Islet precursor cell (in vitro differentiated cells): ENCODE measurements around the gene SCFD2.
A peak's percentile ranks its signal among the peaks of the same experiment; 100 is the strongest.

Experiments
- DNase-seq: peaks from one replicate; pipeline ENCODE4 v3.0.0-alpha.2; 2018

SCFD2 gene

DNA sequence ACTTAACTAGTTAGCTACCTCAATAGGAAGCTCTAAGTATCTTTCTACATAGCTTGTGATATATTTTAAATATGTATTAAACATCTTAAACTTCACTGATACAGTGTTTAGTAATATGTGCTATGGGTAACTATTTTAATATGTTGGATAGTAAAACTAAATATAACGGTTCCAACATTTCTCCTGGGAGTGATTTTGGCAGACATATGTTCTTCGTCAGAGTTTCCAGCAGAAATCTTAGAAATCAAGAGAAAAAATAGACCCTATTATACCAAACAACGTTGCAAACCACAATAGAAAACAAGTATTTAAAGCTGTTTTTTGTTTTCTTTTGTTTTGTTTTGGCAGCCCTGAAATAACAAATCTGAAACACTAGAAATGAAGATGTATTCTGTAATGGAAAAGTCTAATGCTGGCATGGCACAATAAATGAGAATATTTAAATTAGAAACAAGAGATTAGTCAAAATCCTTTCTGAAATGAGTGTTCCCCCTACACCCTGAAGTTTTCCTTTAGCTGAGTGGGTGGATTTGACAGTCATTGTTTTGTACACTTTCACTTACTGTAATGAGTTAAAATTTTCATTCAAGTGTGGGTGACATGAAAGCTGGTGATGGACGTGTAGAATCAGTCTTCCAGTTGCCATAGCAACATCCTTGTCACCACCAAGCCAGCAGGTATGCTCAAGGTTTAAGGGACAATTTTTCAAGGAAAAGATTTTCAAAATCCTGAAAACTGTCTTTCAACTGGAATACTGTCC is 233.5 kb downstream of the SCFD2 start:
- no peak for DNase-seq

DNA sequence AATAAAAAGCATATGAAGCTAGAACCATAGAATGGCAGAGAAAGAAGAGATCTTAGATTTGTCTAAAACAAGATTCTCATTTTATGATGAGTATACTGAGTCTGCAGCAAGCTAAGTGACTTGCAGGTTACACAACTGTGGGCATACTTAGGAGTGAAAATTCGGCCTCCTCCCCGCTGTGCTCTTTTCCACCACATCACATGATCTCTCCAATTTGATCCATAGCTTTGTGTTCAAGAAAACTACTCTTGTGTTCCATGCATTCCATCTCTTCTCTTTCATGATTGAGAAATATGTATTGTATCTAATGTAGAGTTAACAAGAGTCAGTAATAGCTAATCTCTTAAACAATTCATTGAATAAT is 234.3 kb downstream of the SCFD2 start:
- no peak for DNase-seq

DNA sequence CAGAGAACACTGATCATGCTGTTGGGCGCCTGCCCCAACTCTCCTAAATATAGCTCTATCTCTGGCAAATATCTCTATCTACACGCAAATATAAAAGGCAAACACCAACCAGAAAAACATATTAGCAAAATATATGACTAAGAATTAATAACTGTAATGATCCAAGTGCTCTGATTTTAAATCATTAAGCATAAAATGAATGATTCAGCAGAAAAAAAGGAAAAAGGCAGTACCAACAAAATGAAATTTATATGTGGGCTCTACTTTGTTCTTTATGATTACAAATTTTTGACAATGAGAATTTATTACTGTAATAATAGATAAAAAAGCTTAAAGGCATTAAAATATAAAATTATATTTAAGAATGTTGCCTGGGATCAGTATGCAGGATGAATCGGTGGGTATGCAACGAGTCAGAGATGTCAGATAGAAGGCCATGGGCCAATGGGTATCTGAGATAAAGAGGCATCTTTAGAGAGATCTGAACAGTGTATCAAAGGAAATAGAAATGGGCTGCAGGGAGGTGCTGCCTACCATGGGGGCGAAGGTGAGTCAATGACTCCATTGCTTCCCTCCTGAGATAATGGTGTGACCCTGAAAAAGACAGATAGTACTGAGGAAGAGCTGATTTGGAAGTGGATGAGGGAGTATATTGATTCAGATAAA is 234.8 kb downstream of the SCFD2 start:
- no peak for DNase-seq

DNA sequence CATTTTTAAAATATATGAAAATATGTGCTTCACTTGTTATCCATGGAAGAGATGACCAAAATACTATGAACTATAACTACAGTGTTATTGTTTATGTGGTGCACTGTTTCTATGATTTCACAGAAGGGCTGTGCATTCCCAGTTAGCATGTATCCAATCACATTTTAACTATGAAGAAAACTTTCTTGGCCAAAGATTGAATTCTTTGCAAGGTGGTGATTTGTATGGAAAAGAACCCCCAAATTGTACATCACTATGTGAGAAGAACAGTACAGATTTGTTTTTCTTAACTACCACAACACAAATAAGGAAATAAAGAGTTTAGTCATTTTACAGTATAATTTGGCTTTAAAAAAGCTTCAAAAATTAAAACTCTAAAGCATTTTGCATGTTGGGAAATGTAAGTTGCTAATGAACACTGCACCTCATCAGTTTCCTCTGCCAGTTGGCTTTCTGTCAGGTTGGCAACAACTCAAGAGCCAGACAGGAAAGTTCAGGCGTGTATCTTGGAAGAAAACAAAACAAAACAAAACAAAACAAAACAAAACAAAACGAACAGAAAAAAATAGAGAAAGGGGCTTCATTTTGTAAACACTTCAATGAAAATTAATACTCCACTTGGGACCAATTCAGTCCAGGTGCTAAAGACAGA is 237.0 kb downstream of the SCFD2 start:
- DNase-seq: no peak

DNA sequence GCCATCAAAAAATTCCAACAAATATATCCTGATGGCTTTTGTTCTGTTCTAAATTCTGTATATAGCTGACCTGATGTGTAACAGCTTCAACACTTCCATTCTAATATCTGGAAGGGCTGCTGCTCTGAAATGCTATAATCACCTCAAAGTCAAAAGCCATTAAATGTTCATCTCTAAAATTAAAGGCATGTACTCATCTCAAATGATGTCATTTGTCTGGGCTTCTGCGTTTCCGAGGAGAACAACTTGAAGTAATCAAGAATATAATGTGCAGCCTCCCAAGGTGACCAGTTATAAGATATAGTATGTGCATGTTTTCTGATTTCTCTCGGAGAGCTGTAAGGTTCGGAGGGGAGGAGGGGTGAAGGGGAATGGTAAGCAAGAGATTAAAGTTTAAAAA is 237.6 kb downstream of the SCFD2 start:
- DNase-seq: no peak

DNA sequence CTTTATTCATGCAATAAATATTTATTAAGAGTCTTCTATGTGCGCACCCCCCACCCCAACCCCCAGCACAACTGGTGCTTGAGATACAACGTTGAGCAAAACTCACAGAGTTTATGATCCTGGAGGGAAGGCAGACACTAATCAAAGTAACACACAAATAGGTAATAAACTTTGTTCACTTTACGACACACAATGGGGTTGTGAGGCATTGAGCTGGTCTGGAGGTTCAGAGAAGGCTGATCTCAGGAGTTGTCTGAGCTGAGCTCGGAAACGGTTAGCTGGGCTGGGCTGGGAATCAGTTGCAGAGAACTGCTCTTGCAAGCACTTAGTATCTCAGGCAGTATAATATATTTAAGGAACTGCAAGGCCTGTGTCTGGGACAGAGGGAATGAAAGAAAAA is 238.5 kb downstream of the SCFD2 start:
- DNase-seq: no peak

DNA sequence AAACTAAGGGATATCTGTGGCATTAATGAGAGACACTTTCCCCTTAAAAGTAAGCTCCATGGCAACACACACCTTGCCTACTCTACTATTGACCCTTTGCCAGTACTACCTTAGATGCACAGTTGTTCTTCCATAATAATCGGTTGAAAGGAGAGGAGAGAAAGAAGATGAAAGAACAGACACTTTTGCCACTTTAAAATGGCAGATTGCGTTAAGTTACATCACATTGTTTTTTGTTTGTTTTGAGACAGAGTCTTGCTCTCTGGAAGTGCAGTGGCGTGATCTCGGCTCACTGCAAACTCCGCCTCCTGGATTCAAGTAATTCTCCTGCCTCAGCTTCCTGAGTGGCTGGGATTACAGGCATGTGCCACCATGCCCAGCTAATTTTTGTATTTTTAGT is 239.8 kb downstream of the SCFD2 start:
- DNase-seq: no peak

DNA sequence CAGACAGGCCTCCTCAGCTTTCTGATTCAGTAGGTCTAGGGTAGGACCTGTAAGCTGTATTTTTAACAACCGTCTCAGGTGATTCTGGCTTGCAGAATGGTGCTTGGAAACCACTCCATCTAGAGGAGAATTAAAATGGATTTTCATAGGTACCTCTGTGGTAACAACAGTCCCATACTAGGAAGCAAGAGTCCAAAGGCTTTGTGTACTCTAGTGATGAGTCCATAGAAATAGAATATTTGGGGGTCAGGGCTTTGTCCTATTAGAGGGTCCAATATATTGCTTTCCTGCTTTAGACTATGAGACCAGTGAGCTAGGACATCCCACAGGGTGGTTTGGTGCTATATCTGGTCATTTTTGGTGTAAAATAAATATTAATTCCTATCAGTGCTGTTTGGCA is 242.0 kb downstream of the SCFD2 start:
- no peak for DNase-seq

DNA sequence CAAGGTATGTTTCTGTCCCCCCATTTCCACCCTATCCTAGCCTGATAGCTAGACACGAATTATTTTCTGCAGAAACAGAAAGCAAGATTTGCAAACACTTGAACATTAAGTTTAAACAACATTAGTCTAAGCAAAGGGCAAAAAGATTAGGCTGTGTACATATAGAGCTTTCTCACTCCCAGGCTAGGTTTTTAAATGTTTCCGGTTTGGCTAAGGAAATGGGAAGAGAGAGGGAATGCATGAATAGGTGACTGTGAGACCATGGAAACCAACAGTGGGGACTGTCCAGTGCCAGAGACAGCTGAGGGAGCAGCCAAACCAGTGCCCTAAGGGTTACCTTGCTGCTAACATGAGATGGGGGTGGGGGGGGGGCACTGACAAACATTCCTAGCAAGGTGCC is 242.7 kb downstream of the SCFD2 start:
- no peak for DNase-seq

DNA sequence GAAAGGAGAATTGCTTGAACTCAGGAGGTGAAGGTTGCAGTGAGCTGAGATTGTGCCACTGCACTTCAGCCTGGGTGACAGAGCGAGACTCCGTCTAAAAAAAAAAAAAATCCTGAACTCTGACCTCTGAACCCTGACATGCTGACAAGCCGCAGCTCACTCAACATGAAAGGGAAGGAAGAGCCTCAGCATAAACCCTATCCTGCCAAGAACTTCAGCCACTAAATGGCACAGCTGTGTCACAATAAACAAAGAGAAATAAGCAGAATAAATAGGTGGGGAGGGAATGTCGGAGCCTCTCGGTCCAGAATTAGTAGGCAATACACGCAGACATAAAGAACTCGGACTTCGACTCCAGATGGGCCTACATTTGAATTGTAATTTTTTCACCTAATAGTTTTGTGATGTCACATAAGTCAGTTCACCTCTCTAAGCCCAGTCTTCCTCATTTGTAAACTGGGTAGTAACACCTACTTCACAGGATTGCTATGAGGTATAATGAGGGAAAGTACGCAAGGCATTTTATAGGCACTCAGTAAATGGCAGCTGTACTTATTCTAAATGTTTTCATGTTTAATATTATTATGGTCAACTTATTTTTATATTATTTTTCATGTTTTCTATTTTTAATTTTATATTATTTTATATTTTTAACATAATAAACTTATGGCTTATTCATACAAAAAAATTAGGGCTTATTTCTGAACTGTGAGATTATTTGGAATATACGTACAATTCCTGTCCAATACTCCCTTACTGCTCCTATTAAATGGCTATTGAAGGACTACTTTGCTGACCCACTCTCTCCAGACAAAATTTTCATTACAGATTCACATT is 243.4 kb downstream of the SCFD2 start:
- DNase-seq: no peak

DNA sequence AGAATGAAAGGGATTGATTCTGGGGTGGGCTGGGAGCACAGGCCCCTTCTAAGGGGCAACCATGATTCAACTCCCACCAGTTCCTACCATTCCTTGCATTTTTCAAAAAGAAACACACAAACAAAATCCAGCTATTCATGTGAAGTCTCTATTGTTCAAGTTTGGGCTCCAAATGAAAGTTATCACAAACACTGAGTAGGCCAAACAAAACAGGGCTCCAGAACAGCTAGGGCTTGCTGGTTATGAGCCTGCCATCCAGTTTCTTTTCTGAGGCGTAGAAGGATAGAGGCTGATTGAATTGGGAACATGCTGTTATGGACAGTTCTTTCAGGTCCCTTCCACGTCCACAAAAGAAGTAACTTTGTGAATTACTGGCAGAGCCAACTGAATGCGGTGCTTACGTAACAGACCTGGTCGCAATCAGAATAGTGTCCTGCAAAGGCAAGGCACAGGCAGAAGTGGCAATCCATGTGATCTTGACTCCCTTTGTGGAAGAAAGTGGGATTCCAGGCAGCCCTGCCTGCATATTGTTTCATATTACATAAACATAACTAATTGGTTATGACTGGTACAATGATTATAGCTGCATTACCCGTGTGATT is 244.5 kb downstream of the SCFD2 start:
- DNase-seq: no peak

DNA sequence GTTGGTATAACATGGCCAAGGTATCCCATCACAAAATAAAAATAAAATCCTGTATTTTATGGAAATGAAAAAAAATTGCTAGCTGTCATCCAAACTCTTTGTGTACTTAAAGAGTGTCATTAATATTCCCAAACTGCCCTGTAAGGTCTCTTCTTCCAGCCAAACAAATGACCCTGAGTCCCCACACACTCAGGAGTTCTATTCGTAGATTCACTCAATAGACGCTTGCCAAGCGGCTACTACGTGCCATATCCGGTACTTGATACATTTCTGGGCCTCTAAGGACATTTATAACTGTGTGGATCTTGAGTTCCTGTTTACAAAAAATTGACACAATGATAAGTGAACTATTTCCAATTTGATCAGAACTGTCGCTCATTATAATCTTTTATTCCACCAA is 245.1 kb downstream of the SCFD2 start:
- no peak for DNase-seq

DNA sequence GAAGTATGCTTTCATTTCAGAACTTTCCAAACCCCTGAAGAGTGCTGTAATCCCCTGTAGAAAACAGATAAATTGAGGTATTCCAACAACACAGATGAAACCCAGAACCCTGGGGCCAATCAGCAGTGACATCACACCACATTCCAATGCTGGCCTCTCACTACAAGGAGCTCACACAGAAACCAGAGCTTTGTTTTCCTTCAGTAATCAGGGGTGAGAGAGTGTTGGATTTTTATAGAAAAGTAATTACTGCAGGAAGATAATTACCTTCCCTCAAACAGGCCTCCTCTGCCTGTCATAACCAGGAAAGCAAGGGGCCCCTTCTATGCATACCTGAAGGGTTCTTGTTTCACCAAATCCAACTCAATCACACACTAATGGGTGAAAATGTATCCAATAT is 246.2 kb downstream of the SCFD2 start:
- peak; percentile 95 for DNase-seq

DNA sequence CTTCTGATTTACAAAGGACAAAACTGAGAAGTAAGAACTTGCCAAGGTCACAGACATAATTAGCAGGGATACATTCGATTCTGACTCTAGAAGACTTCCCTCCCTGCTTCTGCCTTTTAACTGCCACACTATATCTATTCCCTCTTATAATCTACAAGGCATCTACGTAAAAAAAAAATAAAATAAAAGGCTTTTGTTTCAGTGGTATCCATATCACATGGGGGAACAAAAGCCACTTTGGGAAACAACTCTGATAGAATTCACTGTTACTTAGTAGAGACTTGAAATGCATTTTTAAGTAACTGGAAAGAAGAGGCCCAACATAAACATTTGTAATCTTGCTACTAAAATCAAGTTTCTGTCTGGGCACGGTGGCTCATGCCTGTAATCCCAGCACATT is 247.2 kb downstream of the SCFD2 start:
- DNase-seq: no peak

DNA sequence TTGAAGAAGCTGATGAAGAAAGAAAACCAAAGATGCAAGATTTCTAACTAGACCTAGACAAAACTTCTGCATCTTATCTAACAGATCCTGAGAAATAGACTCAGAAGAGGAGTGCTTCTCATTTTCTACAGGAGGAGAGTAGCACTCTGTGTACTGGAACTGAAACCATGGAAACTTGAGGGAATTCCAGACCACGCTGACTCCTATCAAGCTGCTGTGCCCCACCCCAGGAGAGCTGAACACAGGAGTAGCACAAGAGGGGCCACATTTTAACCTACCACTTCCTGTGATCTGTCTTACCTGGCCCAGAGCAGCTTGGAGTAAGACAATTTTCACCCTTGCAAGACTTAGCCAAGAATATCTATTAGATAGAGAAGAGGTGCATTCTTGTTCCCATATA is 248.9 kb downstream of the SCFD2 start:
- peak; percentile 52 for DNase-seq

DNA sequence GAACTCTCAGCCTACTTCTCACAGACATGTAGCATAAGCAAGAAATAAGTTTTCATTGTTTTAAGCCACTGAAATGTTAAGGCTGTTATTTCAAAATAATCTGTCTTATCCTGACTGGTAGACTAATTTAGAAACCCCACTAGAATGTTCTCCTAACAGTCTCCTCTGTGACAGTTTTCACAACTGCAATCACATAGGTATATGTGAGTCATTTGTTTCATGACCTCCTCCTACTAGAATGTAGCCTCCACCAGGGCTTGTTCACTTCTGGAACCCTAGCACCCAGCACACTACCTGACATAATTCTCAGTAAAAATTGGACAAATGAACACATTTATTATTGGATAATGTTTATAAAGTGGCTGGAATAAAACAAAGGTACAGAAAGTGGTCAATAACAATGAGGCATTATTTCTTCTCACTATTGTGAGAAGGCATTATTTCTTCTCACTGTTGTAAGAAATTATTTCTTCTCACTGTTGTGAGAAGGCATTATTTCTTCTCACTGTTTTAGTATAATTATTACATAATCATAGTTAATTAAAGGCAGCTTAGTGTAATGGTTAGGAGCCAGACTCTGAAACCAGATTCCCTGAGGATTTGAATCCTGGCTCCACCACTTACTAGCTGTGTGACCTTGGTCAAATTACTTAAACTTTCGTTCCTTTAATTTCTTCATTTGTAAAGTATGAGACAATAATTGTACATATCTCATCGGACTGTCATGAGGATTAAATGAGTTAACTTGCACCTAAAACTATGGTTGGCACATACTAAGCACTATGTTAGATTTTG is 252.2 kb downstream of the SCFD2 start:
- DNase-seq: no peak

DNA sequence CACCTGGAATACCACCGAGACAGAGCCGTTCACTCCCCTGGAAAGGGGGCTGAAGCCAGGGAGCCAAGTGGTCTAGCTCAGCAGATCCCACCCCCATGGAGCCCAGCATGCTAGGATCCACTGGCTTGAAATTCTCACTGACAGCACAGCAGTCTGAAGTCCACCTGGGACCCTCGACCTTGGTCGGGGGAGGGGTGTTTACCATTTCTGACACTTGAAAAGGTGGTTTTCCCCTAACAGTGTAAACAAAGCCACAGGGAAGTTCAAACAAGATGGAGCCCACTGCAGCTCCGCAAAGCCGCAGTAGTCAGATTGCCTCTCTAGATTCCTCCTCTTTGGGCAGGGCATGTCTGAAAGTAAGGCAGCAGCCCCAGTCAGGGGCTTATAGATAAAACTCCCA is 260.5 kb downstream of the SCFD2 start:
- DNase-seq: no peak

DNA sequence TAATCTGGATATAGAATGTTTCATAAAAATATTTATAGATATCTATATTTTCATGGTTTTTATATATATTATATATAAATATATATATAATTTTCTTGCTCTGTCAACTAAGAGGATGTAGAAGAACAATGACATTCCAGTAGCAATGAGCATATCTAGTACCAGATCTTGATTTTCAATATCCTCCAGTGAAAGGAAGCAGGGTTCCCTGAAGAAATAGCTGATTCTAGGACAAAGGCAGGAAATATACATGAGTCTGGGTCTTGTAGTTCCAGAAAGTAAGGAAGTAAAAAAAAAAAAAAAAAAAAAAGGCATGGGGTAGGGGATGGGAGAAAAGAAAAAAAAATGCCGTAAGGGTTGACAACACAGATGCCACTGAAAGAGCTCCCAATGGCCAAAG is 262.4 kb downstream of the SCFD2 start:
- no peak for DNase-seq

DNA sequence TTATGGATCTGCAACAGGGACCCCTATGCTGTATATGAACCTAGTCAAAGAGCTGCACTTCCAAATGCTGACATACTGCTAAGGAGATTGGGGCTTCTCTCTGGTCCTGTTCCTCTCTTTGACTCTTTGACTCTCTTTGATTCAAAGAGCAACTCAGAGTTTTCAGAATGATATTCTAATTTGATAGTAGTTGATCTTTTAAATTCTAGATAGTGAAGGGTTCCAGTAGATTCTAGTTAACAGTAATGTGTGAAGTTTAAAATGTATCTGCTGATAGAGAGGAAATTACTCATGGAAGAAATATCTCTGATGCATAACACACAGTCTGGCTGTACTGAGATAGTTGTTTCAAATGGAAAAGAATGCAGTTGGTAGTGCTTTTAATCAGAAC is 264.7 kb downstream of the SCFD2 start:
- DNase-seq: no peak

DNA sequence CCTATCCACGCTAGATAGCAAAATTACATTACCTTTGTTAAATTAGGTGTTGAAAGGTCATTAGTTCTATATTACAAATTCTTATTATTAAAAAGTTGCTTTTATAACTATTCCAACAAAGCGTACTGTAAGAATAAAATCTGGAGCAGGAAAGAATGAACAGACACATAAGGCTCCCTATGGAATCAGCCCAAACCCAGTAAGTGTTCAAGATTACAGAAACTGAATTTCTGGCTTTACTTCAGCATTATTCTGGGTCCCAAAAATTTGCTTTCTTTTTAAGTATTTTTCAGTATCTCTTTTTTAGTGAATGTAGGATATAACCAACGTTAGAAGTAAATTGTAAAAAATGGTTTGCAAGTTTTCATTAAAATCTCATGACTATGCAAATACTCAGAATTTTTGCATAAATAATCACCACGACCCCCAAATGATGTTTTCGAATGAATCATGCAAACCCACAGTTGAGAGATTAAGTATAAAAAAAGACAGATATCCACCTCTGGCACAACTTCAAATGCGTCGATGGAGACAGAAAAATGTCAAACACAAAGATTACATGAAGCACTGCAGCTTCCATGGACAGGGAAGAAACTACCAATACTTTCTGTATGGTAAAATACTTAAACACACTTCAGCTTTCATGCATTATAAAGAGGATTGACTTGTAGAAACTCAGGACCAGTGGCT is 265.2 kb downstream of the SCFD2 start:
- no peak for DNase-seq

DNA sequence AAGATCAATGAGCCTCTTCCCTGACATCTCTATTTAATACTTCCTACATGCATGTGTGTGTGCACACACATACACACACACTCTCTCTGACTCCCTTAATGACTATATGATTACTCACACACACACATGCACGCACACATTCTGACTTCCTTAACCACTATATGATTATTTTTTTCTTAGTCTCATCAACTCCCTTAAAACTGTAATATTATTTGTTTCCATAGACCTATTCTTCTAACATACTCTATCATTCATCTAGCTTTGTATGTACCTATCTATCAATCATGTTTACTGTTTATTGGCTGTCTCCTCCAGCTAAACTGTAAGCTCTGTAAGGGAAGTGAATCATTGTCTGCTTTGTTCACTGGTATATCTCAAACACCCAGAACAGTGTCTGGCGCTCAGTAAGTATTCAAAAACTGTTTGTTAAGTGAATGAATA is 267.2 kb downstream of the SCFD2 start:
- DNase-seq: no peak

DNA sequence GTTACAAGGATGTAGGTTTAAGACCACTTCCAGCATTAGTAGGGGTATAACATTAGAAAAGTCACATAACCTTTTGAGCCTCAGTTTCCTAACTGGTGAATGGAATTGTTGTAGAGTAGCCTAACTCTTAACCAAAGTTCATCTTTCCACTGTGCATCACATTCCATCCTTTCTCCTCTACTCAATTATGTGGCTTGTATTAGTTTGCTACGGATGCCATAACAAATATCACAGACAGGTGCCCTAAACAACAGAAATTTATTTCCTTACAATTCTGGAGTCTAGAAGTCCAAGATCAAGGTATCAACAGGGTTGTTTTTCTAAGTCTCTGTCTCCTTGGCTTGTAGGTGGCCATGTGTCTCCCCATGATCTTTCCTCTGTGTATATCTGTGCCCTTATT is 271.8 kb downstream of the SCFD2 start:
- no peak for DNase-seq
